Astrocyte of the cerebellum (primary cell): ENCODE measurements around the gene LNX1.

Source experiments
- DNase-seq: peaks from one replicate; pipeline ENCODE4 v3.0.0-alpha.2; 2011; ENCODE audit warnings: low read depth
- H3K4me3 ChIP-seq: 2 replicates; pipeline ENCODE4 v1.5.1; 2011; ENCODE audit warnings: mild to moderate bottlenecking, low read depth, low read length, moderate library complexity
- in situ Hi-C: cut with HindIII; loops from 2 replicates; pipeline ENCODE4 v1.10.0; 2017; ENCODE audit warnings: low sequenced_read_pairs
- TF ChIP-seq, protein P1 (sequence below): IDR thresholded peaks from 2 replicates; pipeline ENCODE4 v1.5.1; 2012; ENCODE audit warnings: low read length, low read depth, moderate library complexity, mild to moderate bottlenecking; ENCODE audit errors: missing control alignments

Gene LNX1

DNA sequence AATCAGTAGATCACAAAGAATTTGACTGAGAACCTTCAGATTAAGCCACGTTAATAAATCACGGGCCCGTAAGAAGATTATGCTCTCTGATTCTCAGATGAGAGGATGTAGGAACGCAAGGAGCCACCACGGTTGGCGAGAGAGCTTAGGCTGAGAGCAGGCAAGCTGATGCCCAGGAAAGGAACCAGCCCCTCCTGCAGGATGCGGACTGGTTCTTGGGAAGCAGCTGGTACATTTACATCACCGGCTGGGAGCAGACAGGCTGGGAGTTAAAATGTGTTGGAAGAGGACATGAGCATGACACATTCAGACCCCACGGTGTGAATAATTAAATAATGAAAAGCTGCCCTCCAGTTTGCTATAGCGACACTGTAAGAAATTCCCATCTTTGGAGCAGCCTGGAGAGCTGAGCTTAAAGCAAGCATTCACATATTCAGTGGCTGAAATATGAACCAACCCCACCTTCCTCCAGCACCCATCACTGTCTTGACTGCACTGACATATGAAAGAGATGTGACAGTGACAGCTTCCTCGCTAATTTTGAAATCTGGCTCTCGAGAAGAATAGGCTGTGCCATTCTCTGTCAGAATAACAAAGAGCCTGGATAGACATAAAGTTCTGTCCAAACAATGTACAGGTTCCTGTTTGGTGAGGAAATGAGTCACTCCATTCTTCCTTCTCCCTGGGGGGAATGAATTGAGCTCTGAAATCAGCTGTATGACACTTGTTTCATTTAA lies 33.1 kb downstream of the LNX1 start:
- H3K4me3 ChIP-seq, result peak overlapping the region; percentile 11
- DNase-seq, result no peak
- in situ Hi-C loops, result no loop called here
- TF ChIP-seq, protein P1, sequence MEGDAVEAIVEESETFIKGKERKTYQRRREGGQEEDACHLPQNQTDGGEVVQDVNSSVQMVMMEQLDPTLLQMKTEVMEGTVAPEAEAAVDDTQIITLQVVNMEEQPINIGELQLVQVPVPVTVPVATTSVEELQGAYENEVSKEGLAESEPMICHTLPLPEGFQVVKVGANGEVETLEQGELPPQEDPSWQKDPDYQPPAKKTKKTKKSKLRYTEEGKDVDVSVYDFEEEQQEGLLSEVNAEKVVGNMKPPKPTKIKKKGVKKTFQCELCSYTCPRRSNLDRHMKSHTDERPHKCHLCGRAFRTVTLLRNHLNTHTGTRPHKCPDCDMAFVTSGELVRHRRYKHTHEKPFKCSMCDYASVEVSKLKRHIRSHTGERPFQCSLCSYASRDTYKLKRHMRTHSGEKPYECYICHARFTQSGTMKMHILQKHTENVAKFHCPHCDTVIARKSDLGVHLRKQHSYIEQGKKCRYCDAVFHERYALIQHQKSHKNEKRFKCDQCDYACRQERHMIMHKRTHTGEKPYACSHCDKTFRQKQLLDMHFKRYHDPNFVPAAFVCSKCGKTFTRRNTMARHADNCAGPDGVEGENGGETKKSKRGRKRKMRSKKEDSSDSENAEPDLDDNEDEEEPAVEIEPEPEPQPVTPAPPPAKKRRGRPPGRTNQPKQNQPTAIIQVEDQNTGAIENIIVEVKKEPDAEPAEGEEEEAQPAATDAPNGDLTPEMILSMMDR, result no peak

DNA sequence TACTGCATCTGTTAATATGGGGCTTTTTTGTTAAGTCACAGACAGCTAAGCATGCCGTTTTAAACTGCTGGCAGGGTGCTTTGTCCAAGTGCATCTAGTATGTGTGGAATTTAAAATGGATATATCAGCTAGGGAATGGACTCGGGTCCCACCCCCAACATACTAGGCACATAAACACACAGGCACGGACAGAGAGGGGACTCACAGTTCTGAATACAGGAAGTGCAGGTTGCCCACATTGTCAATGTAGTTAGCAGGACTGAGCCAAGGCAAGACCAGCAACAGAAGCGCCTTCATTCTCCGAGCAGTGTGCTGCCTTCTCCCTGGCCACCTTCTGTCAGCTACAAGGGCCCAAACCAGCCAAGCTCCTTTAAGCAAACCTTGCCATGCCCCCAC lies 33.6 kb downstream of the LNX1 start:
- peak overlapping the region; percentile 11 for H3K4me3 ChIP-seq
- TF ChIP-seq, protein P1, result no peak
- no peak for DNase-seq

DNA sequence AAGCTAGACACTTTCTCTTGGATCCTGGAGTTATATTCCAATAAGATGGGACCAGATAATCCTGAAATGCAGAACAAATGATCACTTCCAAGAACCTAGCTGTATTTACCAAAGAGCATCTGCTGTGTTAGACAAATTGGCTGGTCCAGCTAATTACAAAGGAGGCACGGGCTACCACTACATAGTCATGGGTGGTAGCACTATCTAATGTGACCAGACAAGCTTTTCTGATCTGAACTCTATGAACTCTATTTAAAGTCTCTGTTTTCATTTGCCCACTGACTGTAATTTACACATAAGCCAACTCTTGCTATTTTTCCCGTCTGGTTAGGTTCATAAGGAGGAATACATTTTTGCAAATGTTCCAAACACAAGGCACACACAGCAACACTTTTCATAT lies 34.6 kb downstream of the LNX1 start:
- no peak overlapping the region for H3K4me3 ChIP-seq
- no peak for DNase-seq
- TF ChIP-seq, protein P1, result no peak
- in situ Hi-C loops, result no loop called here

More for the DNA sequence above, 33.6 kb downstream of the LNX1 start:
- in situ Hi-C loops, result no loop called here

DNA sequence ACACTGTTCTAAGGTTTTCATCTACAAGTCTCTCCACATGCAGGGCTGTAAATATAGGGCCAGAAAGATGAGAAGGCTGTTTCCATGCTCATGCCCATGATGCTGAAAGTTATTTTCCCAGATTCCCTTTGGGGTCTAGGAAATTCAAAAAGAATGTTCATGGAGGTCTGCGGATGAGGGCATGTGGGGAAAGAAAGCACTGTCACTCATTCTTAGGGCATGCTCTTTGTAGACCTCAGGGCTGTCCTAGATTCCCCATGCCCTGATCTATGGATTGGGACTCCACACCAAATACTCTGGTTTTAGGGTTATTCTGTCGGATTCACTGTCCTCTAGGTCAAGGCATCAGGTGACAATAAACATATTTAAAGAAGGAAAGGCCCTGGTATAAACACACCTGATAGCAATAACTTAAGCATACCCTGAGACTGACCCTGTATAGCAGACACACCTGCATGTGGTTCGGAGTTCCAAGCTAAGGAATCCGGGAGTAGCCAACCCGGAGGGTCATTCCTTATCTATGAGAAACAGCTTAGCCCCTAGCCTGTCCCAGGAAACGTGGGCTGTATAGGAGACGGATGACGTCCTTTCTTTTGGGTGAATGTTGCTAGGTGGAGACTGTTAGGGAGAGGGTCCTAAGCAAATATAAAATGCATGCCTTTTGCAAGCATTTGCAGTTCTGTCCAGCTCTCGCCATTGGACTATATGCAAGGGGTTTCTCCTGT lies 37.6 kb downstream of the LNX1 start:
- TF ChIP-seq, protein P1, result no peak
- H3K4me3 ChIP-seq, result no peak overlapping the region
- no peak for DNase-seq
- in situ Hi-C loops, result no loop called here

DNA sequence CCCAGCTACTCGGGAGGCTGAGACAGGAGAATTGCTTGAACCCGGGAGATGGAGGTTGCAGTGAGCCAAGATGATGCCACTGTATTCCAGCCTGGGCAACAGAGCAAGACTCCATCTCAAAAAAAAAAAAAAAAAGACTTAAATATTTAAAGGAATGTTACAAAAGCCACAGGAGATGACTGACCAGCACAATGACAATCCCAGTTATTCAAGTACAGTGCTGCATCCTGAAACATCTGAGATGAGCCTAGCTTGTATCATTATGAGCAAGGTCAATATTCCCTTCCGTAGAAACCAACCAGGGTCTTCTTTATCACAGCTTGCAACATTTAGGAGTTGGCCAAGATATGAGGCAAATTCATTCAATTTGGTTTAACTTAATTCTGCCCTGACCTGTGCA lies 38.6 kb downstream of the LNX1 start:
- in situ Hi-C loops, result no loop called here
- H3K4me3 ChIP-seq, result no peak overlapping the region
- TF ChIP-seq, protein P1, result no peak
- DNase-seq, result no peak

DNA sequence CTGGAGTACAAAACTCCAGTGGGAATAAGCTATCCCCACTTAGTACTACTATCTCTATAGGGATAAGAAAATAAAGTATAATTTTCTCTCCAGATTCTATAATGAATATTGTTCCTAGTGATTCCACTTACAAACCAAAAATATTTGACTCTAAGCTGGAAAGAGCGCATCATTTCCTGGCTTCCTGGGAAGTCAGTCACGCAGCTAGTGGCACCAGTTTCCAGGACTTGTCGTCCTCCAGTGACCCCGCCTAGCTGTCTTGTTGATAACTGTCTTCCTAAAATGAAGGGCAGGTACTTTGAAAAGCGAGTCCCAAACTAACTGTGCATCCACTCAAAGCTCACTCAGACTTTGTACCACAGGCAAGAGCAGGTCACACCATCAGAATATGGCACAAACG lies 39.3 kb downstream of the LNX1 start:
- no peak for DNase-seq
- in situ Hi-C loops, result no loop called here
- TF ChIP-seq, protein P1, result no peak

More for the DNA sequence above, 39.3 kb downstream of the LNX1 start:
- H3K4me3 ChIP-seq, result no peak overlapping the region
